DMS53 treated with DMSO at 0.1 percent for 48 hours (cell line): ENCODE data around the gene SLC26A9.
"Not testable (repeated sequence)": the region's sequence is repeated elsewhere in the genome, so short reads cannot be mapped to it uniquely, and the experiment has no call there.

ENCODE experiments used
- DNase-seq: peaks from one replicate; lab custom pipeline; 2025; ENCODE audit not compliant: unreplicated experiment; lab: John Stamatoyannopoulos, UW

Gene SLC26A9

GRCh38 chr1:205905095-205905494 is 38.2 kb downstream of the SLC26A9 start:
- DNase-seq: not testable (repeated sequence)

GRCh38 chr1:205896351-205896750 is 46.9 kb downstream of the SLC26A9 start:
- DNase-seq: no peak

GRCh38 chr1:205894119-205894518 is 49.1 kb downstream of the SLC26A9 start:
- not testable (repeated sequence) for DNase-seq

- not testable (repeated sequence) for DNase-seq
These were observed 51.1 kb downstream of the SLC26A9 start for GRCh38 chr1:205892175-205892574.

- DNase-seq: not testable (repeated sequence)
These were observed 51.8 kb downstream of the SLC26A9 start for GRCh38 chr1:205891481-205891880.

- DNase-seq: not testable (repeated sequence)
These were observed 52.6 kb downstream of the SLC26A9 start for GRCh38 chr1:205890631-205891030.

- DNase-seq: not testable (repeated sequence)
These were observed 53.5 kb downstream of the SLC26A9 start for GRCh38 chr1:205889706-205890105.

- not testable (repeated sequence) for DNase-seq
These were observed 54.2 kb downstream of the SLC26A9 start for GRCh38 chr1:205889006-205889405.

- DNase-seq: no peak
These were observed 59.5 kb downstream of the SLC26A9 start for GRCh38 chr1:205883792-205884191.

GRCh38 chr1:205880923-205881322 is 62.3 kb downstream of the SLC26A9 start:
- DNase-seq: no peak

GRCh38 chr1:205879974-205880373 is 63.3 kb downstream of the SLC26A9 start:
- DNase-seq: no peak

GRCh38 chr1:205878026-205878425 is 65.2 kb downstream of the SLC26A9 start:
- no peak for DNase-seq

GRCh38 chr1:205873148-205873547 is 70.1 kb downstream of the SLC26A9 start:
- DNase-seq: not testable (repeated sequence)

GRCh38 chr1:205870236-205870635 is 73.0 kb downstream of the SLC26A9 start:
- no peak for DNase-seq
